Thyroid gland (tissue), 4 donors: ENCODE measurements around the gene ZNF665.

Experiments
- CTCF ChIP-seq, 6 experiments: fragments of 200-600 bp in 3 of 6; fragments of 450-650 bp in 3 of 6; sonication (generic) in 3 of 6; IDR thresholded peaks; one replicate each; pipeline ENCODE4 v1.5.1; 2016 to 2019; ENCODE audit warnings: antibody characterized with exemption in 6 of 6, mild to moderate bottlenecking in 2 of 6, inconsistent platforms in 1 of 6, moderate library complexity in 1 of 6
- POLR2A ChIP-seq, 2 donors: fragments of 450-650 bp; IDR thresholded peaks; one replicate each; pipeline ENCODE4 v1.6.1; 2017; ENCODE audit warnings: antibody characterized with exemption in 2 of 2, mild to moderate bottlenecking in 2 of 2, moderate library complexity in 1 of 2

GRCh38 chr19:53123400-53123799 lies 69.8 kb downstream of the ZNF665 start:
- TF ChIP-seq POLR2A (IDR thresholded peaks at IDR 0.05) (no peak), CTCF (IDR thresholded peaks at IDR 0.05) (no peak)
